ENCODE results near the gene H3-3A. TPM values are rescaled to one million over a fixed set of nuclear protein-coding genes. Genes with fewer than 3 reads are reported as not detected.

H3-3A gene
- total and polyA plus RNA-seq, 12 donors: 216 to 772 (median 421) TPM

DNA sequence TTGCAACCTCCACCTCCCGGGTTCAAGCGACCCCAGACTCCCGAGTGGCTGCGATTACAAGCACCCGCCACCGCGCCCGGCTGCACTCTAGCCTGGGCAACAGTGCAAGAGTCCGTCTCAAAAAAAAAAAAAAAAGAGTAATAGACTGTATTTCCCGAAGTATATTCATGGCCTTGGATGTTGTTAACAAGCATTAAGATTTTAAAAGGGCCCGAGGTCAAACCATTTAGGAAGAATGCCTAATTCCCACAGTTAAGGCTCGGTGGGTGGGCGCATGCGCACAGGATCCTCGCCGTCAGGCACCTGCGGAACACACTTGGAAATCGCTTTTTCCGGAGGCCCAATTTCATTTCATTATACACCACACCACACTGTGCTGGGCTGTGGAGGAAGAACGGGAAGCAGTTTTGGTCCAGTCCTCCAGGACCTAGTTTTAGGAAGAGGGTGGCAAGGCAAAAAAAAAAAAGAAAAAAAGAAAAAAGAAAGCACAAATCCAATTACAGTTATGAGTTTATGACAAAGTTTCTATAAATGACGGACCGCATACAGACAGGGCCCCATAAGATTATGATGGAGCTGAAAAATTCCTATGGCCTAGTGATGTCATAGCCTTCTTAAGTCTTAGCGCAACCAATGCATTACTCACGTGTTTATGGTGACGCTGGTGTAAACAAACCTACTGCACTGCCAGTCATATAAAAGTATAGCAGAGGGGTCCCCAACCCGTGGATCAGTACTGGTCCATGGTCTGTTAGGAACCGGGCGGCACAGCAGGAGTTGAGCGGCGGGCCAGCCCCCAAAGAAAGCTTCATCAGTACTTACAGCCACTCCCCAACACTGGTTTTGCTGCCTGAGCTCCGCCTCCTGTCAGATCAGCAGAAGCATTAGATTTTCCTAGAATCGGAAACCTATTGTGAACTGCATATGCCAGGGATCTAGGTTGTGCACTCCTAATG is 38.2 kb downstream of the H3-3A start:
- Histone ChIP-seq H3K27ac (no peak overlapping the region), H3K4me3 (peak overlapping the region in 2 of 4 donors; percentile 27 to 51), H3K27me3 (no peaks in the 10 kb centered on the region), H3K4me1 (replicated peaks in 1 of 2) (peaks cover 0 to 9% of the 10 kb centered on the region in 2 donors), H3K9me3 (replicated peaks in 1 of 3) (no peaks in the 10 kb centered on the region), H3K36me3 (replicated peaks in 1 of 2) (no peaks in the 10 kb centered on the region)
- TF ChIP-seq, protein P1, sequence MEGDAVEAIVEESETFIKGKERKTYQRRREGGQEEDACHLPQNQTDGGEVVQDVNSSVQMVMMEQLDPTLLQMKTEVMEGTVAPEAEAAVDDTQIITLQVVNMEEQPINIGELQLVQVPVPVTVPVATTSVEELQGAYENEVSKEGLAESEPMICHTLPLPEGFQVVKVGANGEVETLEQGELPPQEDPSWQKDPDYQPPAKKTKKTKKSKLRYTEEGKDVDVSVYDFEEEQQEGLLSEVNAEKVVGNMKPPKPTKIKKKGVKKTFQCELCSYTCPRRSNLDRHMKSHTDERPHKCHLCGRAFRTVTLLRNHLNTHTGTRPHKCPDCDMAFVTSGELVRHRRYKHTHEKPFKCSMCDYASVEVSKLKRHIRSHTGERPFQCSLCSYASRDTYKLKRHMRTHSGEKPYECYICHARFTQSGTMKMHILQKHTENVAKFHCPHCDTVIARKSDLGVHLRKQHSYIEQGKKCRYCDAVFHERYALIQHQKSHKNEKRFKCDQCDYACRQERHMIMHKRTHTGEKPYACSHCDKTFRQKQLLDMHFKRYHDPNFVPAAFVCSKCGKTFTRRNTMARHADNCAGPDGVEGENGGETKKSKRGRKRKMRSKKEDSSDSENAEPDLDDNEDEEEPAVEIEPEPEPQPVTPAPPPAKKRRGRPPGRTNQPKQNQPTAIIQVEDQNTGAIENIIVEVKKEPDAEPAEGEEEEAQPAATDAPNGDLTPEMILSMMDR (IDR thresholded peaks at IDR 0.05): peak in 1 of 6 experiments; percentile 12
- TF ChIP-seq POLR2A (IDR thresholded peaks at IDR 0.05): no peak
- DNase-seq: peak in 2 of 7 donors; percentile 38 to 43
- intact Hi-C loops (cut with DNase I): no loop called here
- 6 to 12% (median 9%) methylated on average over 27 to 32 of the region's 32 CpGs for WGBS, 4 donors

DNA sequence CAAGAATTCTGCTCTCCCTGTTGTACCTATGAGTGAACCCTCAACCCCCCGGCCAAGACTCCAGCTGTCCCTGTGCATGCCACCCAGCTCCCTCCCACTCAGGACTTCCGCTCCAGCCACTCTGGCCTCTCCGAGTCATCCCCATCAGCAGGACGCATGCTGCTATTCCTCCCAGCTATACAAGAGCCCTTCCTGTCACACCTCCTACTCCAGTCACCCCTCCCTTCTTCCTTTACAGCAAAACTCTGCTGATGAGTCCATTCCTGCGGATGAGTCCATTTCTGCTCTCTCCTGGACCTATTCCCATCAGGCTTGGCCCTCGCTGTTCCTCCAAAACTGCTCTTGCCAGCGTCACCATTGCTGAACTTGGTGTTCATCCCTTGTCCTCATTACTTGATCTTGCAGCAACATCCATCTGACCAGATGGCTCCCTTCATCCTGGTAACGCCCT is 42.2 kb downstream of the H3-3A start:
- intact Hi-C loops (cut with DNase I): no loop called here
- no peaks in the 10 kb centered on the region for H3K9me3 ChIP-seq (replicated peaks in 1 of 3)
- DNase-seq: no peak
- H3K4me3 ChIP-seq: no peak overlapping the region
- H3K36me3 ChIP-seq (replicated peaks in 1 of 2): no peaks in the 10 kb centered on the region
- no peak overlapping the region for H3K27ac ChIP-seq
- 73 to 79% (median 75%) methylated on average over 8 of the region's 8 CpGs for WGBS, 4 donors
- H3K4me1 ChIP-seq (replicated peaks in 1 of 2): peaks cover 5 to 19% of the 10 kb centered on the region in 2 donors
- H3K27me3 ChIP-seq: no peaks in the 10 kb centered on the region
- TF ChIP-seq, protein P1 (IDR thresholded peaks at IDR 0.05): no peak
- TF ChIP-seq POLR2A (IDR thresholded peaks at IDR 0.05): no peak

DNA sequence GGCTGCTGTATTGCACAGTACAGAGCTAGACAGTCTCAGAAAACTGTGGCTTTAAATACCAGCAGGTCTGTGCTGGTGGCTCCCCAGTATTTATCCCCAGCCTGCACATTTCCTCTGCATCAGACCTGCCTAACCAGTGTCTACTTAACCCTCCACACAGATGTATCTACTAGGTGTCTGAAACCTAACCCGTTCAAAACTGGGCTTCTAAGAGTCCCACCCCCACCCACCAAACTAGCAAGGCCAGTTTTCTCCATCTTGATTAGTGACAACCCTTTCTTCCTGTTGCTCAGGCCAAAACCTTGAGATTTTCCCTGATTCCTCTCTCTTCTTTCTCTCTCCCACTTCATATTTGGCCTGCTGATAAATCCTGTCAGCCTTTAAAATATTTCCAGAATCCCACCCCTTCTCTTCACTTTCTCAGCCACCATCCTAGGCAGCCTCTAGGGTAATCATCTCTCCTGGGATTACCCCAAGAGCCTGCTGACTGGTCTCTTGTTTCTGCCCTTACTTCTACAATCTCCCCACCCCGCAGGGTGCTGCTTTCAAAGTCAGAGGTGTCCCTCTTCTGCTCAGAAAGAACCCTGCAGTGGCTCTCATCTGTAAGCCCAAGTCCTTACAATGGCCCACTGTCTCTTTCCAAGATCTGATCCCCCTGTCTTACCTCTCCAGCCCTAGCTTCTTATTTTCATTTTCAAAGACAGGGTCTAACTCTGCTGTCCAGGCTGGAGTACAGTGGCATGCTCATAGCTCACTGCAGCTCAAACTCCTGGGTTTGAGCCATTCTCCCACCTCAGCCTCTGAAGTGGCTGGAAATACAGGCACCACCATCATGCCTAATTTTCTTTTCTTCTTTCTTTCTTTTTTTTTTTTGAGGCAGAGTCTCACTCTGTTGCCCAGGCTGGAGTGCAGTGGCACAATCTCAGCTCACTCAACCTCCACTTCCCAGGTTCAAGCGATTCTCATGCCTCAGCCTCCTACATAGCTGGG is 45.2 kb downstream of the H3-3A start:
- Histone ChIP-seq H3K4me3 (no peak overlapping the region), H3K27me3 (no peaks in the 10 kb centered on the region), H3K36me3 (replicated peaks in 1 of 2) (no peaks in the 10 kb centered on the region), H3K27ac (peak overlapping the region in 2 of 5 donors; percentile 95), H3K9me3 (replicated peaks in 1 of 3) (no peaks in the 10 kb centered on the region), H3K4me1 (replicated peaks in 1 of 2) (peaks cover 5 to 23% of the 10 kb centered on the region in 2 donors)
- no peak for DNase-seq
- WGBS, 4 donors: 74 to 83% (median 77%) methylated on average over 3 of the region's 3 CpGs
- intact Hi-C loops (cut with DNase I): no loop called here
- TF ChIP-seq POLR2A (IDR thresholded peaks at IDR 0.05): no peak

DNA sequence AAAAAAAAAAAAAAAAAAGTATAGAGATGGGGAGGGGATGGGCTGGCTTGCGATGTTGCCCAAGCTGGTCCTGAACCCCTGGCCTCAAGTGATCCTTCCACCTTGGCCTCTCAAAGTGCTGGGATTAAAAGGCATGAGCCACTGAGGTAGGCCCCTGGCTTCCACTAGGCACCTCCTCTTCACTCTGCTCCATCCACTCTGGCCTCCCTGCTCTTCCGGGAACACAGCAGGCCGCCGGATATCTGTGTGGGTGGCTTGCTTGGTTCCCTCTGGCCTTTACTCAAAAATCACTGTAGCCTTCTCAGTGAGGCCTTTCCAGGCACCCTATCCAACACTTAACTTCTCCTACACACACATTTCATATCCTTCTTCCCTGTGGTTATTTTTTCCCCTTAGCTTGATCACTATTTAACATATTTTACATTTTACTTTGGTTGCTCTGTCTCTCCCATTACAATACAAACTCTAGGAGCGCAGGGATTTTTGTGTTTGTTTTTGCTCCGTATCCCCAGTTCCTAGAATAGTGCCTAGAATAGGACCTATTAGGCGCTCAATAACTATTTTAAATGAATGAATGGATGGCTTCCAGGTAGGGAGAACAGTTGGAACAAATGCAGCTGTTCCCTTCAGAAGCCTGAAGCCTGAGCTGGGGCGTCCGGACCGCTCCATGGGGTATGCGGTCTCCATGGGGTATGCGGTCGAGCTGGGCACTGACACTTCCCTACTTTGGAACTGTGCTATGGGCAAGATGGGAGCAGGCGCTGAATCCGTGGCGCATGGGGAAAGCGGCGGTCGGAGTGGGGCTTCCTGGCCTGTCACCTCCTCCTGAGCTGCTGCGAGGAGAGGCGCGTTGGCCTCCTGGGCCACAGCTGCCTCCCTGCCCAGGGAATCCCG is 46.7 kb downstream of the H3-3A start:
- intact Hi-C loops (cut with DNase I): no loop called here
- H3K36me3 ChIP-seq (replicated peaks in 1 of 2): no peaks in the 10 kb centered on the region
- peaks cover 5 to 23% of the 10 kb centered on the region in 2 donors for H3K4me1 ChIP-seq (replicated peaks in 1 of 2)
- H3K27ac ChIP-seq: peak overlapping the region; percentile 74 to 95 (median 81)
- TF ChIP-seq, protein P1 (IDR thresholded peaks at IDR 0.05): peak in 3 of 6 experiments; percentile 10 to 44 (median 33)
- no peak for TF ChIP-seq POLR2A (IDR thresholded peaks at IDR 0.05)
- WGBS, 4 donors: 19 to 28% (median 24%) methylated on average over 13 to 23 of the region's 23 CpGs
- H3K4me3 ChIP-seq: peak overlapping the region in 2 of 4 donors; percentile 40 to 66
- no peaks in the 10 kb centered on the region for H3K9me3 ChIP-seq (replicated peaks in 1 of 3)
- no peaks in the 10 kb centered on the region for H3K27me3 ChIP-seq
- DNase-seq: peak in 1 of 7 donors; percentile 25
